NCI-H2227 (cell line): ENCODE results near the gene TNFSF9.
"Not testable (repeated sequence)": the region's sequence is repeated elsewhere in the genome, so short reads cannot be mapped to it uniquely, and the experiment has no call there.

Experiments
- DNase-seq: peaks from one replicate; lab custom pipeline; 2025; ENCODE audit not compliant: unreplicated experiment; lab: John Stamatoyannopoulos, UW

The TNFSF9 gene

DNA sequence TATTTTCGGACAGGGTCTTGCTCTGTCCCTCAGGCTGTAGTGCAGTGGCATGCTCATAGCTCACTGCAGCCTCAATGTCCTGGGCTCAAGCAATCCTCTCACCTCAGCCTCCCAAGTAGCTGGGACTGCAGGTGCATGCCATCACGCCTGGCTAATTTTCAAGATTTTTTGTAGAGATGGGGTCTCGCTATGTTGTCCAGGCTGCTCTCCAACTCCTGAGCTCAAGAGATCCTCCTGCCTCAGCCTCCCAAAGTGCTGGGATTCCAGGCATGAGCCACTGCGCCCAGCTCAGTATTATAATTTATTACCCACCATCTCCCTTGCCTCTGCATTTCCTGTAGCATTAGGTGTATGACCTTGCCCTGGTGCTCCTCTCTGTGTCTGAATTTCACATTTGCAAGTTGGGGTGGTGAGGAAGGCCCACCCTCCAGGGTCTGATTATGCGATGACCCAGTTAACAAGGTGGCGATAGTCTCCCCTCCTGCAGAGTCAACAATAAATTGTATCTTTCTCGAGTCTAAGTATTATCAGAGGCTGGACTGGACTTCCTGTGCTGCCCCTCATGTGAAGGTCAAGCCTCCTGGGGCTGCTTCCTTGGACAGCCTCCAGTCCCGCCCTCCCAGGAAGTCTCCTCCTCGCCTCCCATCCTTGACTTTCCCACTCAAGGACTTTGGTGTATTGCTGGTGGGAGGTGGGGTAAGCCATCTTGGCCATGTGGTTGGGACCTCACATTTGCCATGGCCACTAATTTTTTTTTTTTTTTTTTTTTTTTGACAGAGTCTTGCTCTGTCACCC lies 27.2 kb upstream of the TNFSF9 start:
- DNase-seq: no peak

DNA sequence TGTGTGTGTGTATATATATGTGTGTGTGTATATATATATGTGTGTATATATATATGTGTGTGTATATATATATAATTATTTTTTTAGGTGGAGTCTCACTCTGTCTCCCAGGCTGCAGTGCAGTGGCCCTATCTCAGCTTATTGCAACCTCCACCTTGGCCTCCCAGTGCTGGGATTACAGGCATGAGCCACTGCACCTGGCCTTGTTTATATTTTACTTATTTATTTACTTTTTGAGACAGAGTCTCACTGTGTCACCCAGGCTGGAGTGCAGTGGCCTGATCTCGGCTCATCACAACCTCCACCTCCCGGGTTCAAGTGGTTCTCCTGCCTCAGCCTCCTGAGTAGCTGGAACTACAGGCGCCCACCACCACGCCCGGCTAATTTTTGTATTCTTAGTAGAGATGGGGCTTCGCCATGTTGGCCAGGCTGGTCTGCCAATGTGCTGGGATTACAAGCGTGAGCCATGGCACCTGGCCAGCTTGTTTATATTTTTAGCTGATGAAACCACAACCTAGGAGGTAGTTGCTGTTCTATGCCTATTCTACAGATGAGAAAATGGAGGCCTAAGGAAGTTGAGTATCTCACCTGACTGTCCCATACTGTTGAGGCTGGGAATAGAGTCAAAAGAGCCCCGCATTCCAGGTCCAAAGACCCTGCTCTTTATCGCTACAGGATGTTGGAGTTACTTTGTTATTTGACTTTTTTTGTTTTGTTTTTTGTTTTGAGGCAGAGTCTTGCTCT lies 22.6 kb upstream of the TNFSF9 start:
- not testable (repeated sequence) for DNase-seq

DNA sequence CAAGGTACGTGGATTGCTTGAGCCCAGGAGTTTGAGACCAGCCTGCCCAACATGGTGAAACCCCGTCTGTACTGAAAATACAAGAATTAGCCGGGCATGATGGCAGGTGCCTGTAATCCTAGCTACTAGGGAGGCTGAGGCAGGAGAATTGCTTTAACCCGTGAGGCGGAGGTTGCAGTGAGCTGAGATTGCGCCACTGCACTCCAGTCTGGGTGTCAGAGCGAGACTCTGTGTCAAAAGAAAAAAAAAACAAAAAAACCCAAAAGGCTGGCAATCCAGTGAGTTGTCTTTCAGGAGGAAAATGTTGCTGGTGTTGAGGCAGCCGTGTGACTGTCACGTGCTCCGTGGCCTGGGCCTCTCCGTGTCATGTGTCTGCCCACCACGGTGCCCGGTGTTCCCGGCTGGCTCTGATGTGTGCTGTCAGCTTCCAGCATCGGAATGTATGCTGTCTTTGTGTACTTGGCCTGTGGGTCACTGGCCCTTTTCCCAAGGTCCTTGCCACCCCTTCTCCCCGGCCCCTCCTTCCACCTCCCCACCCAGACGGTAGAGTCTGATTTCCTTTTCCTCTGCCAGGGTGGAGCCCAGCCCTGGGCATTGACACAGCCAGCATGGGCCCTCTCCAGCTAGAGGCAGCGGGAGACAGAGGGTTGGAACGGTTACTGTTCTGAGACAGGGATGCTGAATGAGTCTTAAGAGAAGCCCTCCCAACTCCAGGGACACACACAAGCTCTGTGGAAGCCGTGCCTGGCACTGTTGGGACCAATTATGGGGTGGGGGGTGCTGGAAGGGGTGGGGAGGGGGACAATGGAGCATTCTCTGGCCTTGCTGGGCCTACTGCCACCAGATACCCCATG lies 21.5 kb upstream of the TNFSF9 start:
- no peak for DNase-seq

- DNase-seq: no peak
Measured at GRCh38 chr19:6510618-6511017, 20.2 kb upstream of the TNFSF9 start.

DNA sequence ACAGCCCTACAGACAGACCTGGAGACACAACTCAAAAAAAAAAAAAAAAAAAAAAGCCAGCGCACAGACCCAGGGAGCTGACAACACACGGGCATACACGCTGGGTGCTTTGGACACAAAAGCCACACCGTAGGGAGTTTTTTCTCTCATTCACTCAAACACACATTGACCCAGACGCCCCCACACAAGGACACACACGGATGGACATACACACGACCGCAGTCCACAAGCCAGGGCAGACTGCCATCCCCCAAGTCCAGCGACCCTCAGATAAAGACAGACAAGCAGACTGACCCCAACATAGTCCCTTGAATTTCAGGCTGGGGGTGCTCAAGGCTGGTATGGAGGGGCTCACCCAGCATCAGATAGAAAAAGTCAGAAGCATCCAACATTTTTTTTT lies 16.7 kb upstream of the TNFSF9 start:
- no peak for DNase-seq

DNA sequence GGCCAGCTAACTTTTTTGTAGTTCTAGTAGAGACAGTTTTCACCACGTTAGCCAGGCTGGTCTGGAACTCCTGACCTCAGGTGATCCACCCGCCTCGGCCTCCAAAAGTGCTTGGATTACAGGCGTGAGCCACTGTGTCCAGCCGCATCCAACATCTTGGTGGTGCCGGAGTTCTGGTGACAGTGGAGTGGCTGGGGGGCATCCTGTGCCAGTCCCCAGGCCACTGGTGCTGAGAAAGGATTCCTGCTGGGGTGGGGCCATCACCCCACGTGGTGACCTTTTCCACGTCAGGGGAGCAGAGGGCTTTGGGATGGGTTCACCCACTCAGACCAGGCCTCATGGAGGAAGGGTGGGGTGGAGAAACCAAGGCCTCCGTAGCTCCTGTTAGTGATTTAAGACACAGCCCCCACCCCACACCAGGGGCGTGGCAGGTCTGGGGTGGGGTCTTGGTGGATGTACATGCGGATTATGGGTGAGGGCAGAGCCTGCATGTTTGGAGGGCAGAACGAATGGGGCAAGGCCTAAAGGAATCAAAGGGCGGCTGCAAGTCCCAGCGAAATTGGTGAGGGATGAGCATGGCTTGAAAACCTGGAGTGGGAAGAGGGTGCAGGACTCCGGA lies 15.8 kb upstream of the TNFSF9 start:
- DNase-seq: no peak

GRCh38 chr19:6516018-6516658 lies 14.7 kb upstream of the TNFSF9 start:
- DNase-seq: peak; percentile 90

DNA sequence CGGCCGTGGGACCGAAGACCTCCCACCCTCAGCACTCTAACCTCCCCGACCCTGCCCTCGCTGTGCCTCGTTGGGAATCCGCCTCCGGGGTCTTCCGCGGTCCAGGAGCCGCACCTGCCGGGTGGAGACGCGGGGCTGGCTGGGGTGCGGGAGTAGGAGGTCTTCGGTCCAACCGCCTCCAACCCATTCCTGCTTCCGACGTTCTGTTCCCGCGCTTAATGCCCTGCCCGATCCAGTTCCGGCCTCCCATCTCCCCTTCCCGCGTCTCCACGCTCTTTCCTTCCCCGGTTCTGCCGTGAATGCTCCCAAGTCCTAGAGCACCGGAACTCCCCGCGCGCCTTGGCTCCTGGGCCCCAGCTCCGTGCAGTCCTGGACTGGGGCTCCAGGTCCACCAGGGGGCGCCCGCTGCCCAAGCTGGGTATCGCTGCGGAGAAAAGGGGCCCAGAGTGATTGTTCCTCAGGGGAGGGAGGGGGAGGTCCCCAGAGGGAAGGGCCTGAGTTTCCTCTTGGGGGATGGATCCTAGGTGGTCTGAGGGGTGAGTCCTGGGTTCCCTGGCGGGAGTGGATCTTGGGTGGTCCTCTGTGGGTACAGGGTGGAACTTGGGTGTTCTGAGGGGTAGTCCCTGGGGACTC lies 14.1 kb upstream of the TNFSF9 start:
- DNase-seq: peak; percentile 90

DNA sequence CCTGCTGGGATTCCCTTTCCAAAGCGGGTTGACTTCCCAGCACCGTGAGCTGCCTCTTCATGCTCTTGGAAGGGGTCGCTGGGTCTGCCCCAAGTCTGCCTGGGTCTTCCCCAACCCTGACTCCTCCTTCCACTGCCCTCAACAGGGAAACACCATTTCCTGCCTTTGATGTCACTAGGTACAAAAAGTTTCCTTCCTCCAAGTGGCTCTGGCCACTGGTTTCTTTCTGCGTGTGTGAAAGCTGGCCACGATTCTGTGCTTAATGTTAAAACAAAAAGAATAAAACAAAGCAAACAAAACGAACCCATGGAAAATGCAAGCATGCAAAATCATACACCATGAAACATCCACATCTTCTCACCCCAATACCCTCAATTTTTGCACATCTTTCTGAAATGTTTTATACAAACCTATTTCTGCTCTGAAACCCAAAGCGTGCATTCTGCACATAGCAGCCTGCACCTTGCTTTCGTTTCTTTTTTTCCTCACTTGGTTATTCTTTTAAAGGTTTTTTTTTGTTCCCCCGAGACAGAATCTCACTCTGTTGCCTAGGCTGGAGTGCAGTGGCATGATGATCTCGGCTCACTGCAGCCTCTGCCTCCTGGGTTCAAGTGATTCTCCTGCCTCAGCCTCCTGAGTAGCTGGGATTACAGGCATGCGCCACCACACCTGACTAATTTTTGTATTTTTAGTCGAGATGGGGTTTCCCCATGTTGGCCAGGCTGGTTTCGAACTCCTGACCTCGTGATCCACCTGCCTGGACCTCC lies 12.5 kb upstream of the TNFSF9 start:
- DNase-seq: no peak

DNA sequence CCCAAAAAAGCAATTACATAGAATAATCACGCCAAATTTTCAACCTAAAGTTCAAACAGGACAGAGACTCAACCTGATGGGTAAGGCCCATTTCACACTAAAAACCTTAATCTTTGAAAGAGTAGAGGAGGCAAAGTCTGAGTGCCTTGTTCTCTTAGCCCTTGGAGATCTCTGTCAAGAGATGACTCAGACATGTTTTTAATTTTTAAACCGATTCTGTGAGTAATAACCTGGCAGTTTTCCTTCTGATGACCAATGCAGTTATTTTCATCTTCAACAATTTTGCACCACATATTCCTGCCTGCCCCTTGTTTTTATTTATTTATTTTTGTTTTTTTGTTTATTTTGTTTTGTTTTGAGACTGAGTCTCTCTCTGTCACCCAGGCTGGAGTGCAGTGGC lies 11.5 kb upstream of the TNFSF9 start:
- DNase-seq: no peak

DNA sequence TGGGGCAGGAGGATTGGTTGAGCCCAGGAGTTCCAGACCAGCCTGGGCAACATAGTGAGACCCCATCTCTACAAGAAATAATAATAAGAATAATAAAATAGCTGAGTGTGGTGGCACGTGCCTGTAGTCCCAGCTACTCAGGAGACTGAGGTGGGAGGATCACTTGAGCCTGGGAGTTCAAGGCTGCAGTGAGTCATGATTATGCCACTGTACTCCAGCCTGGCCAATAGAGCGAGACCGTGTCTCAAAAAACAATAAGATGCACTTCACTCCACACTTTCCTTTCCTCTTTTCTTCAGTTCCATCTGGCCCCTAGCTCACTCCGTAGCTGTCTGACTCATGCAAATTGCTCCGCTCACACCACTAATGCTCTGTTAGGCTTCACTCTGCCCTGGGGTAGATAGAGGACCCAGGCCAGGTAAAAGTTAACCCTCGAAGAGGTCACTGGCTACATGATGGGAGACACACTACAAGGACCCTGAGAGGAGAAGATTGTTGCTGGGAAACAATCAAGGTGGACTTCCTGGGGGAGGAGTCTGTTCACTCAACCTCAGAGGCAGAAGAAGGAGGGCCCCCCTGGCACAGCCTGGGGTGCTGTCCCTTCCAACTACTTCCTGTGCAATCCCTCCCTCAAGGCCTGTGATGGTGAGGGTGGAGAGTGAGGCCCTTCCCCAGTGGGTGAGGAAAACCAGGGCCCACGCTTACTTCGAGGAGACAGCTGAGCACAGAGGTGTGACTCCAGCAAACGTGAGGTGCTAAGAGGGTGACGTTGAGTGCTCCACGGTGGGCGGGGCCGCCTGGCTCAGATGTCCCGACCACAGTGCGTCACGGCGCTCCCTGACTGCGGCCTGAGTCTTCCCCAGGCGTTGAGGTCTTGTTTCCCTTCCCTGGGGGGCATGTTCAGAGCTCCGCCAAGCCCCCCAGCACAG lies 8.8 kb upstream of the TNFSF9 start:
- no peak for DNase-seq

GRCh38 chr19:6522712-6523111 lies 8.1 kb upstream of the TNFSF9 start:
- no peak for DNase-seq

GRCh38 chr19:6524311-6524710 lies 6.5 kb upstream of the TNFSF9 start:
- DNase-seq: no peak

DNA sequence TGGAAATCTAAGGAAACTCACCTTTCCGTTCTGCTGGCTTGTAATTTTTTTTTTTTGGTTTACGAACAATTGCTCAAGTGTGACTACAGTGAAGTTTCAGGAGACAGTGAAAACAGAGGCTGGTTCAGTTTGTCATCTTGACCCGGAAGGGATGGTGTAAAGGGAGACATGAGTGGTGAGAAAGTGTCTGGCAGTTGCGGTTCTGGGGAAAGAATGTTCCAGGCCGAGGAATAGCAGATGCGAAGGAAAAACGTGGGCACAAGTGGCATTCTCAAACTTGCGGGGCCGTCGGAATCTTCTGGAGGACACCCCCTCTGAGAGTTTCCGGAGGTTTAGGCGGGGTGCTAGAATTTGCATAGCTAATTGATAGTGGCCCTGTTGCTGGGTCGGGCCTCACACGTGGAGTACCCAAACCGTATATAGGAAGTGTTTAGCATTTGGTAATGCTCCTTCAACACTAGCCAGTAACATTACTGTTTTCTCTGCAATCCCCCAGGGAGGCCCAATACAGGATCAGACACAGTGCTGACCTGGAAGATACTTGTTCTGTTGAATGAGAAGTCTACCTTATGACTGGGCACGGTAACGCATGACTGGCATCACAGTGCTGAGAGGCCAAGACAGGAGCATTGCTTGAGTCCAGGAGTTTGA lies 2.8 kb upstream of the TNFSF9 start:
- DNase-seq: no peak

GRCh38 chr19:6528544-6529121 lies 2.2 kb upstream of the TNFSF9 start:
- no peak for DNase-seq

GRCh38 chr19:6529351-6529750 lies 1.5 kb upstream of the TNFSF9 start:
- no peak for DNase-seq

- DNase-seq: no peak
Measured at GRCh38 chr19:6529937-6530385, 865 bp upstream of the TNFSF9 start.
